HG03354 (cell line): ENCODE results near the gene LCN1.
"Not testable (repeated sequence)": the region's sequence is repeated elsewhere in the genome, so short reads cannot be mapped to it uniquely, and the experiment has no call there.

Experiments
- ATAC-seq: cut with Tn5 transposase; IDR thresholded peaks from one replicate; pipeline ENCODE4 v1.9.1; 2021; ENCODE audit warnings: mild to moderate bottlenecking; ENCODE audit not compliant: unreplicated experiment, poor library complexity, severe bottlenecking

The LCN1 gene

GRCh38 chr9:135535631-135536030, 14.4 kb downstream of the LCN1 start:
- ATAC-seq, result not testable (repeated sequence)

GRCh38 chr9:135536216-135536615, 15.0 kb downstream of the LCN1 start:
- ATAC-seq, result no peak

- not testable (repeated sequence) for ATAC-seq
Observed at GRCh38 chr9:135543262-135543894, 22.1 kb downstream of the LCN1 start.

GRCh38 chr9:135544981-135545635, 23.9 kb downstream of the LCN1 start:
- ATAC-seq, result no peak

GRCh38 chr9:135545646-135546176, 24.5 kb downstream of the LCN1 start, which contains the start of gene OBP2A:
TSS of gene OBP2A (plus strand) at chr9:135546126. CDS start at chr9:135546181, 55 bp downstream.
- not testable (repeated sequence) for ATAC-seq

GRCh38 chr9:135546792-135547617, 25.8 kb downstream of the LCN1 start:
- not testable (repeated sequence) for ATAC-seq

GRCh38 chr9:135547756-135548736, 26.8 kb downstream of the LCN1 start:
- no peak for ATAC-seq

- not testable (repeated sequence) for ATAC-seq
Observed at GRCh38 chr9:135549478-135550343, 28.5 kb downstream of the LCN1 start.

GRCh38 chr9:135550344-135550918, 29.2 kb downstream of the LCN1 start:
- no peak for ATAC-seq

- ATAC-seq, result no peak
Observed at GRCh38 chr9:135551031-135551430, 29.8 kb downstream of the LCN1 start.

GRCh38 chr9:135551456-135551855, 30.2 kb downstream of the LCN1 start:
- no peak for ATAC-seq

GRCh38 chr9:135552021-135552697, 30.9 kb downstream of the LCN1 start:
- no peak for ATAC-seq

GRCh38 chr9:135552698-135553171, 31.5 kb downstream of the LCN1 start:
- no peak for ATAC-seq

- no peak for ATAC-seq
Observed at GRCh38 chr9:135554718-135555117, 33.5 kb downstream of the LCN1 start.

- no peak for ATAC-seq
Observed at GRCh38 chr9:135555203-135555602, 34.0 kb downstream of the LCN1 start.

GRCh38 chr9:135555910-135556309, 34.7 kb downstream of the LCN1 start:
- no peak for ATAC-seq

- no peak for ATAC-seq
Observed at GRCh38 chr9:135559606-135560005, 38.4 kb downstream of the LCN1 start.
